Measurements from ENCODE around the gene ZNF330. TPM values are rescaled to one million over a fixed set of nuclear protein-coding genes. Genes with fewer than 3 reads are reported as not detected.

Gene ZNF330
- polyA plus RNA-seq, 3 donors: 62.5 to 64.7 (median 63.3) TPM

Other genes with a start within 250 kb of the ZNF330 start
- gene RNF150, start 87.4 kb upstream of the ZNF330 start, polyA plus RNA-seq (ENCODE audit: insufficient read length in 3 of 3): 10 to 100 TPM; 24.9 to 29.6 (median 27.7) TPM